GM12864 (cell line): ENCODE measurements around the gene MGAT3.
A peak's percentile ranks its signal among the peaks of the same experiment; 100 is the strongest.
"Not testable (repeated sequence)": the region's sequence is repeated elsewhere in the genome, so short reads cannot be mapped to it uniquely, and the experiment has no call there.

Experiments
- DNase-seq: peaks from one replicate; pipeline ENCODE4 v3.0.0-alpha.2; 2011; ENCODE audit warnings: low read depth
- H3K4me3 ChIP-seq: 2 replicates; pipeline ENCODE4 v1.5.1; 2011; ENCODE audit warnings: mild to moderate bottlenecking, low read depth, low read length, control low read depth
- TF ChIP-seq, protein P1 (sequence below): IDR thresholded peaks from 2 replicates; pipeline ENCODE4 v1.5.1; 2011; ENCODE audit warnings: low read depth, mild to moderate bottlenecking, moderate library complexity, low read length, control low read depth, inconsistent platforms; ENCODE audit errors: missing control alignments

MGAT3 gene

DNA sequence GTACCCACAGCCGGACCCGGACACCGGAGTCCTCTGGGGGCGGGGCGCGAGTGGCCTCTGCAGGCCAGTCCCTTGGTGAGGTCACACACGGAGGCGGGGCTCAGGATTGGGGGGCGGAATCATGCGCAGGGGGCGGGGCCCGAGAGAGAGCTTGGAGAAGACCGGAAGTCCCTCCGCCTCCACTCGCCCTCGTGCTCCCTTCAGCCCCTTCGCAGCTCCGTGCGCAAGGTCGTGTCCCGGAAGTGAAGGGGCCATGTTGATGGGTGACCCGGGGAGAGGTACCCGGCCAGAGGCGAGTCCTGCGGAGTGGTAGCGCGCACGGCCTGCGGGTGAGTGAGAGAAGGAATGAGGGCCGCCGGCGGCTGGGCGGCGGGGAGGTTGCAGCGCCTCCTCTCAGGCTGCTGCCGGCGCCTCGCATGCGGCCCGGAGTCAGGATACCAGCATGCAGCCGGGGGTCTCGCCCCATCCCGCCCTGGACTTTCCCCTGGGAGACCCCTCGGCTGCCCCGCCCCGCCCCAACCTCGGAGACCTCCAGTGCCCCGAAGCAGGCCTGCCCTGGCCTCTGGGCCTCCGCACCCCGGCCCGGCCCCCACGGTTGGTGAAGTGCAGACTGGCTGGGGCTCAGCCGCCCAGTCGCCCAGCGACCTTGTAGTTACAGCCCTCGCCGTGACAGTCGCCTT is 45.4 kb downstream of the MGAT3 start, which contains the start of gene MIEF1:
Gene MIEF1 (plus strand): TSS at position 182 of the 680 bp plus-strand sequence. CDS start 9,005 bp downstream, outside the sequence.
- H3K4me3 ChIP-seq: peak within 1 kb of the TSS; percentile 93
- TF ChIP-seq, protein P1, sequence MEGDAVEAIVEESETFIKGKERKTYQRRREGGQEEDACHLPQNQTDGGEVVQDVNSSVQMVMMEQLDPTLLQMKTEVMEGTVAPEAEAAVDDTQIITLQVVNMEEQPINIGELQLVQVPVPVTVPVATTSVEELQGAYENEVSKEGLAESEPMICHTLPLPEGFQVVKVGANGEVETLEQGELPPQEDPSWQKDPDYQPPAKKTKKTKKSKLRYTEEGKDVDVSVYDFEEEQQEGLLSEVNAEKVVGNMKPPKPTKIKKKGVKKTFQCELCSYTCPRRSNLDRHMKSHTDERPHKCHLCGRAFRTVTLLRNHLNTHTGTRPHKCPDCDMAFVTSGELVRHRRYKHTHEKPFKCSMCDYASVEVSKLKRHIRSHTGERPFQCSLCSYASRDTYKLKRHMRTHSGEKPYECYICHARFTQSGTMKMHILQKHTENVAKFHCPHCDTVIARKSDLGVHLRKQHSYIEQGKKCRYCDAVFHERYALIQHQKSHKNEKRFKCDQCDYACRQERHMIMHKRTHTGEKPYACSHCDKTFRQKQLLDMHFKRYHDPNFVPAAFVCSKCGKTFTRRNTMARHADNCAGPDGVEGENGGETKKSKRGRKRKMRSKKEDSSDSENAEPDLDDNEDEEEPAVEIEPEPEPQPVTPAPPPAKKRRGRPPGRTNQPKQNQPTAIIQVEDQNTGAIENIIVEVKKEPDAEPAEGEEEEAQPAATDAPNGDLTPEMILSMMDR: no peak
- peak; percentile 90 for DNase-seq

DNA sequence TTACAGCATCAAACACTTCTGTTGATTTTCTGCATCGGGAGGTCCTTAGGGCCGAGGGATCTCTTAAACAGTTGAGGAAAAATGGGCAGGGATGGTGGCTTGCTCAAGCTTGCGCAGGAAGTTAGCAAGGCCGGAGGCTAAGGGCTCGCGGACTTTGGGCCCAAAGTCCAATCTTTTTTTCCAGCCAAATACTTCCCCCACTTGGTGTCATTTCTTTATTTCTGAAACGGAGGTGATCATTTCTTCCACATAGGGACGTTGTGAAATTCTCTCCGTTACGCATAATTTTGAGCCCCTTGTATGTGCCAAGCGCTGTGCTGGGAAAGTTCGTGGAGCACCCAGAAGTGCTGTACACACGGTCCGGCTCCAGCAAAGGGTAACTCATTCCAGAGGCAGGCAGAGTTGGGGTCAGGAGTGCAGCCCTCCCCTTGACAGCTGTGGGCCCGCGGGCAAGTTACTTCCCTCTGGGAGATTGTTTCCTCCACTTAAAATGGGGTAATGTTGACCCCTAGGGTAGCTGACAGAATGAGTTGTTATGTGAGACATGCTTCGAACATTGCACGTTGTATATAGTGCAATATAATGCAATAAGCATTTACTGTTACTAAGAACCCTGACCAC is 46.1 kb downstream of the MGAT3 start:
- peak overlapping the region; percentile 93 for H3K4me3 ChIP-seq
- TF ChIP-seq, protein P1: no peak
- DNase-seq: no peak

DNA sequence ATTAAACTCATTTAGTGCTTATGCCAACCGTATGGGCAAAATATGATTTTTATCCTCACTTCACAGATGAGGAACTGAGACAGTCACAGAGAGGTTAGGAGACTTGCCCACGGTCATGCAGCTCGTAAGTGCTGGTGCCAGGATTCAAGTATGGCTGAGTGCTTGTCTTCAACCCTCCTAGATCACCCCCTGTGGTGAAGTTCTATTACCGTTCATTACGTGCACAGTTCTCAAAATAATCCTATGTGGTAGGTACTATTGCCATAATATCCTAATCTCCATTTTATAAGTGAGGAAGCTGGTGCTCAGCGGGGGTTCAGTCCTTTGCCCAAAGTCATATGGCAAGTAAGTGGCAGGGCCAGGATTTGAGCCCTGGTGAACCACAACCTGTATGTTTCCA is 46.8 kb downstream of the MGAT3 start:
- TF ChIP-seq, protein P1: no peak
- DNase-seq: no peak
- peak overlapping the region; percentile 93 for H3K4me3 ChIP-seq

DNA sequence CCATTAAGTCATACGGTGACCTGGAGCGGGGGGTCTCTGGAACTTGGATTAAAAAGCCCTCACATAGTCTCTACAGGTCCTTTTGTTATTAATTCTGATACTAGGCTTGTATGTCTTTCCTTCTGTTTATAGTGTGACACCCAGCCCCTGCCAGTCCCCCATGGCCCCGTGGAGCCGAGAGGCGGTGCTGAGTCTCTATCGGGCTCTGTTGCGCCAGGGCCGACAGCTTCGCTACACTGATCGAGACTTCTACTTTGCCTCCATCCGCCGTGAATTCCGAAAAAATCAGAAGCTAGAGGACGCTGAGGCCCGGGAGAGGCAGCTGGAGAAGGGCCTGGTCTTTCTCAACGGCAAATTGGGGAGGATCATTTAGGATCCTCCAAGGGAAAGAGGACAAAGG is 47.3 kb downstream of the MGAT3 start:
- TF ChIP-seq, protein P1: no peak
- DNase-seq: no peak
- H3K4me3 ChIP-seq: no peak overlapping the region; the same call in 1 of the 2 replicates

DNA sequence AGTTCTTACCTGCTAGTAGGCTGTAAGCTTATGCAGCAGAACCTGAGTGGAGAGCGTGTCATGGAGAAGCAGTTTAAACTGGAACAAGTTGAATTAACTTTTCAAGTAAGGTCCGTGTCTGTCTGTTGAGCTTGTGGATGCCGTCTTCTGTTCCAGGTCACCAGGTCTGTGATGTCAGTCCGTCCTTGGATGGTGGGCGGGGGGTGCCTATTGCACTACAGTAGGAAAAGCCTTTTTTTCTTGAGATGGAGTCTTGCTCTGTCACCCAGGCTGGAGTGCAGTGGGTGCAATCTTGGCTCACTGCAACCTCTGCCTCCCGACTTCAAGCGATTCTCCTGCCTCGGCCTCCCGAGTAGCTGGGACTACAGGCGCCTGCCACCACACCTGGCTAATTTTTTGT is 50.2 kb downstream of the MGAT3 start:
- not testable (repeated sequence) for DNase-seq, H3K4me3 ChIP-seq

DNA sequence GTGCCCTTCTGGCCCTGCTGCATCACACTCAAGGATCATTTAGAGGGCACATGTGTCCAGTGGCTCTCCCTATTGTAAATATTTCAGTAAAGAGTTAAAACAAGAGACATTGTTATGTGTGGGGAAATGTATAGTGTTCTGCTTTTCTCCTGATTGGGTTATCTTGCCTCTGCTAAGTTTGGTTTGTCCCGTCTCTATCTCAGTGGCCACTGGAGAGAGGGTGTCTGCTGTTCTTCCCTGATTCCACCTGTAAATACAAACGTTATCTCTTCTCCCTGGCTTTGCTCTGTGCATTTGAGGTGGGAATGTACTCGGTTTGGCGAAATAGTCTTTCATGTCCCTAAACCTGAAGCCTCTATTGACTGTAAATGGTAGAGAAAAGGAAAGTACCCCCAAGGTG is 51.6 kb downstream of the MGAT3 start:
- DNase-seq: no peak
- TF ChIP-seq, protein P1: no peak
- no peak overlapping the region for H3K4me3 ChIP-seq

DNA sequence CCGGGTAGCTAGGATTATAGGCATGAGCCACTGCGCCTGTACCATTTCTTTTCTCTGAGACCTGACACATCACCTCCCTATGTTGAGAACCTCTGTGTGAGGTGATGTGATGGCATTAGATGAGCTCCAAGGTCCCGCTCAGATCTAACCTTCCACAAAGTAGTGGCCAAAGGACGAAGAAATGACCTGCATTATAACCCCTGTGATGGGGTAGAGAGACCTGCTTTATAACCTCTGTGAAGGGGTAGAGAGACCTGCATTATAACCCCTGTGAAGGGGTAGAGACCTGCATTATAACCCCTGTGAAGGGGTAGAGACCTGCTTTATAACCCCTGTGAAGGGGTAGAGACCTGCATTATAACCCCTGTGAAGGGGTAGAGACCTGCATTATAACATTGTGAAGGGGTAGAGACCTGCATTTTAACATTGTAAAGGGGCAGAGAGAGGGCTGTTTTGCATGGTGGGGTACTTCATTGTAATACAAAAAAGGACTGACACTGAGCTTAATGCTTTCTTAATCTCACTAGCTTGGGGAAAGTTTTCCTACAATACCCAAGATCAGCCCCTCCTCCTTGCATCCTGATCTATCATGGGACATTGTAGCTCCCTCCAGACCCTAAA is 53.8 kb downstream of the MGAT3 start:
- no peak for DNase-seq
- TF ChIP-seq, protein P1: no peak

More for the DNA sequence above, 53.8 kb downstream of the MGAT3 start:
- no peak overlapping the region for H3K4me3 ChIP-seq
